ENCODE results near the gene PEX6. TPM values are rescaled to one million over a fixed set of nuclear protein-coding genes. Genes with fewer than 3 reads are reported as not detected.
"Not testable (repeated sequence)": the region's sequence is repeated elsewhere in the genome, so short reads cannot be mapped to it uniquely, and the experiment has no call there.

The PEX6 gene
- total RNA-seq, 1 donor from 2014 or later, result 32.3 TPM

DNA sequence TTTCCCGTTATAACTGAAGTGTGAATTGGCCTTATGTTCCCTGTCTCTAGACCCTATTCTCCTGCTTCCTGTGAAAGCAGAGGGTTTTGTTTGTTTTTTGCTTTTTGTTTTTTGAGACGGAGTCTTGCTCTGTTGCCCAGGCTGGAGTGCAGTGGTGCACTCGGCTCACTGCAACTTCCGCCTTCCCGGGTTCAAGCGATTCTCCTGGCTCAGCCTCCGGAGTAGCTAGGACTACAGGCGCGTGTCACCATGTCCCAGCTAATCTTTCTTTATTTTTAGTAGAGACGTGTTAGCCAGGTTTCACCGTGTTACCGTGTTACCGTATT lies 19.1 kb downstream of the PEX6 start:
- no peak overlapping the region for H3K27ac Mint-ChIP-seq
- H3K27me3 Mint-ChIP-seq (ENCODE audit: low read depth), result peaks cover 35% of the 10 kb centered on the region
- no peaks in the 10 kb centered on the region for H3K9me3 Mint-ChIP-seq
- H3K36me3 Mint-ChIP-seq, result peaks cover 19% of the 10 kb centered on the region
- H3K4me1 Mint-ChIP-seq, result peaks cover 13% of the 10 kb centered on the region
- no peak for DNase-seq (ENCODE audit: low spot score in 2 of 2, unreplicated experiment in 2 of 2)
- peak overlapping the region; percentile 74 for H3K4me3 Mint-ChIP-seq
- TF ChIP-seq, protein P1, sequence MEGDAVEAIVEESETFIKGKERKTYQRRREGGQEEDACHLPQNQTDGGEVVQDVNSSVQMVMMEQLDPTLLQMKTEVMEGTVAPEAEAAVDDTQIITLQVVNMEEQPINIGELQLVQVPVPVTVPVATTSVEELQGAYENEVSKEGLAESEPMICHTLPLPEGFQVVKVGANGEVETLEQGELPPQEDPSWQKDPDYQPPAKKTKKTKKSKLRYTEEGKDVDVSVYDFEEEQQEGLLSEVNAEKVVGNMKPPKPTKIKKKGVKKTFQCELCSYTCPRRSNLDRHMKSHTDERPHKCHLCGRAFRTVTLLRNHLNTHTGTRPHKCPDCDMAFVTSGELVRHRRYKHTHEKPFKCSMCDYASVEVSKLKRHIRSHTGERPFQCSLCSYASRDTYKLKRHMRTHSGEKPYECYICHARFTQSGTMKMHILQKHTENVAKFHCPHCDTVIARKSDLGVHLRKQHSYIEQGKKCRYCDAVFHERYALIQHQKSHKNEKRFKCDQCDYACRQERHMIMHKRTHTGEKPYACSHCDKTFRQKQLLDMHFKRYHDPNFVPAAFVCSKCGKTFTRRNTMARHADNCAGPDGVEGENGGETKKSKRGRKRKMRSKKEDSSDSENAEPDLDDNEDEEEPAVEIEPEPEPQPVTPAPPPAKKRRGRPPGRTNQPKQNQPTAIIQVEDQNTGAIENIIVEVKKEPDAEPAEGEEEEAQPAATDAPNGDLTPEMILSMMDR (IDR thresholded peaks at IDR 0.05; ENCODE audit: unreplicated experiment), result no peak

DNA sequence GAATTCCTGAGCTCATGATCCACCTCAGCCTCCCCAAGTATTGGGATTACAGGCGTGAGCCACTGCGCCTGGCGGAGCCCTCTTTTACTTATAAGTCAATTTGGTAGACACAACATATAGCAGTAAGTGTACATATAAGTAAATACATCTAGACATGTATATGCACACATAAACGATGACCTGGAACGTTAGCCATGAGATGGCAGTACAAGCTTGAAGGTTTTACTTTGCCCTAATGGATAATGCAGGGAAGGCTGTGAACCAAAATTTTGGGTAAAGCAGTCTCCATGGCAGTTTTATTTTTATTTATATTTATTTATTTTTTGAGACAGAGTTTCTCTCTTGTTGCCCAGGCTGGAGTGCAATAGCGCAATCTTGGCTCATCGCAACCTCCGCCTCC lies 20.9 kb downstream of the PEX6 start:
- no peak overlapping the region for H3K4me3 Mint-ChIP-seq
- peaks cover 15% of the 10 kb centered on the region for H3K36me3 Mint-ChIP-seq
- TF ChIP-seq, protein P1 (IDR thresholded peaks at IDR 0.05; ENCODE audit: unreplicated experiment), result no peak
- no peaks in the 10 kb centered on the region for H3K9me3 Mint-ChIP-seq
- no peak overlapping the region for H3K27ac Mint-ChIP-seq
- DNase-seq (ENCODE audit: low spot score in 2 of 2, unreplicated experiment in 2 of 2), result no peak
- H3K27me3 Mint-ChIP-seq (ENCODE audit: low read depth), result peaks cover 35% of the 10 kb centered on the region
- H3K4me1 Mint-ChIP-seq, result peaks cover 13% of the 10 kb centered on the region

DNA sequence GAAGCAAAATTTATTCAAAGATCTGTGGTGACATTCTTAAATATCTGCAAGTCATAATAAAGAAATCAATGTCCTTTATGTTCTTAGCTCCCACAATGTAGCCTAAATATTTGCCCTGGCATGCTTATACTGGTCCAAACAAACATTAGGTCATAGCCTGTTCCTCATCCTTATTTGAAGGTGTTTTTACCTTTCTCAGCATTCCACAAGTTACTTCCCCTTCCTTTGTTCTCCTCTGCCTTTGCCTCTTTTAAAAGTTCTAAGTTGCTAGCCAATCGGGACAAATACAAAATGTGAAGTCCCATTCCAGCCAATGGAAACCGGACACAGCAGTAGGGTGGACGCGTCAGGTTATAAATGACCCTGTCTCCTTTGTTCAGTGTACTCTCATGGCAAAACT lies 24.6 kb downstream of the PEX6 start:
- H3K27ac Mint-ChIP-seq; H3K36me3 Mint-ChIP-seq; H3K27me3 Mint-ChIP-seq (ENCODE audit: low read depth); H3K9me3 Mint-ChIP-seq; H3K4me3 Mint-ChIP-seq; H3K4me1 Mint-ChIP-seq; DNase-seq (ENCODE audit: low spot score in 2 of 2, unreplicated experiment in 2 of 2): not testable (repeated sequence)

DNA sequence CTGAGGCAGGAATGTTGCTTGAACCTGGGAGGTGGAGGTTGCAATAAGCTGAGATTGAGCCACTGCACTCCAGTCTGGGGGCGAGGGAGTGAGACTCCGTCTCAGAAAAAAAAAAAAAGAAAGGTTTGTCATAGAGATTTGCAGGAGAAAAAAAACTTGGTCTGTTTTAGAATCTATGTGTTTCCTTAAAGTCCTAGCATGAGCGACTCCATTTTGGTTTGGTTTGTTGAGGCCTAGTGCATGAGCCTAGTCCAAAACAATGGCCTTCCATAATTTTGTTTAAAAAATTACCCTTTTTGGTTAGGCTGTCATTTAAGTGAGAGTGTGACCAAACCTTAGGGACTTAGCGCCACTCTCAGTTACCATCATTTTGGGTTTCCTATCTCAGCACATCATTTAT lies 26.6 kb downstream of the PEX6 start:
- H3K36me3 Mint-ChIP-seq, result peaks cover 2% of the 10 kb centered on the region
- no peaks in the 10 kb centered on the region for H3K27me3 Mint-ChIP-seq (ENCODE audit: low read depth)
- no peak overlapping the region for H3K27ac Mint-ChIP-seq
- no peaks in the 10 kb centered on the region for H3K9me3 Mint-ChIP-seq
- no peaks in the 10 kb centered on the region for H3K4me1 Mint-ChIP-seq
- no peak for DNase-seq (ENCODE audit: low spot score in 2 of 2, unreplicated experiment in 2 of 2)
- H3K4me3 Mint-ChIP-seq, result no peak overlapping the region
- TF ChIP-seq, protein P1 (IDR thresholded peaks at IDR 0.05; ENCODE audit: unreplicated experiment), result no peak

DNA sequence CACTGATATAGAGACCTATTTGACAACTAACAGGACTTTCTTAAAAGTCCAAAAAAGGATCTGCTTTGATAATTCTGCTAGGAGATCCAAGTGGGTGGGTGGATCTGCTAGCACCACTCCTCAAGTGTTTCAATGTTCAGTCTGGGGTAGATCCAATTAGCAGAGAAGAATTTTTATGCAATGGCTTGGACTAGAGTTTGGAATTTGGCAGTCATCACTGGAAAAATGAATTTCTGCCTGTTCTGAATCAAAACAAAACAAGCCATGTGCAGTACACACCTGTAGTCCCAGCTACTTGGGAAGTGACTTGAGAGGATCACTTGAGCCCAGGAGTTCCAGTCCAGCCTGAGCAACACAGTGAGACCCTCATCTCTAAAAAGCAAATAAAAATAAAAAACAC lies 31.0 kb downstream of the PEX6 start:
- no peaks in the 10 kb centered on the region for H3K27me3 Mint-ChIP-seq (ENCODE audit: low read depth)
- no peak for DNase-seq (ENCODE audit: low spot score in 2 of 2, unreplicated experiment in 2 of 2)
- H3K4me1 Mint-ChIP-seq, result no peaks in the 10 kb centered on the region
- H3K9me3 Mint-ChIP-seq, result no peaks in the 10 kb centered on the region
- H3K27ac Mint-ChIP-seq, result no peak overlapping the region
- TF ChIP-seq, protein P1 (IDR thresholded peaks at IDR 0.05; ENCODE audit: unreplicated experiment), result no peak
- H3K4me3 Mint-ChIP-seq, result no peak overlapping the region
- peaks cover 6% of the 10 kb centered on the region for H3K36me3 Mint-ChIP-seq

DNA sequence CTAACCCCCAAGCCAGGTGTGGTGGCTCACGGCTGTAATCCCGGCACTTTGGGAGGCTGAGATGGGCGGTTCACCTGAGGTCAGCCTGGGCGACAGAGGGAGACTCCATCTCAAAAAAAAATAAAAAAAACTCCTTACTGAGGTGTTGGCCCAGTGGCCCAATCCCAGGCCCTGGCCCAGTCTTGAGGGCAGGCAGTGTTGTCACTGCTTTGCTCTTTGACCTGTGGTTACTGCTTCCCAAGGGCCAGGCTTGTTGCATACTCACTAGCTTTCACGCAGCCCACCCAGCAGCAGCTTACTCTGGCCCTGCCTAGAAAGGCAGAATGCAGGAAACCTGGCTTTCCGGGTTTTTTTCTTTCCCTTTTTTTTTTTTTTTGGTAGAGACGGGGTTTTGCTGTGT lies 36.5 kb downstream of the PEX6 start:
- no peak overlapping the region for H3K4me3 Mint-ChIP-seq
- H3K36me3 Mint-ChIP-seq, result peaks cover 14% of the 10 kb centered on the region
- no peaks in the 10 kb centered on the region for H3K27me3 Mint-ChIP-seq (ENCODE audit: low read depth)
- H3K4me1 Mint-ChIP-seq, result no peaks in the 10 kb centered on the region
- no peak for DNase-seq (ENCODE audit: low spot score in 2 of 2, unreplicated experiment in 2 of 2)
- H3K27ac Mint-ChIP-seq, result no peak overlapping the region
- H3K9me3 Mint-ChIP-seq, result no peaks in the 10 kb centered on the region
- TF ChIP-seq, protein P1 (IDR thresholded peaks at IDR 0.05; ENCODE audit: unreplicated experiment), result no peak

DNA sequence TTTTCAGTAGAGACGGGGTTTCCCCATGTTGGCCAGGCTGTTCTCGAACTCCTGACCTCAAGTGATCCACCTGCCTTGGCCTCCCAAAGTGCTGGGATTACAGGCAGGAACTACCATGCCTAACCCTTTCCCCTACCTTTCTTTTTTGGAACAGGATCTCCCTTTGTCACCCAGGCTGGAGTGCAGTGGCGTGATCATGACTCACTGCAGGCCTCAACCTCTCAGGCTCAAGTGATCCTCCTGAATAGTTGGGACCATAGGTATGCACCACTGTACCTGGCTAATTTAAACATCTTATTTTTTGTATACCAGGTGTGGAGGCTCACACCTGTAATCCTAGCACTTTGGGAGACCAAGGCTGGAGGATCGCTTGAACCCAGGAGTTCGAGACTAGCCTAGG lies 37.6 kb downstream of the PEX6 start:
- not testable (repeated sequence) for H3K27ac Mint-ChIP-seq; H3K4me1 Mint-ChIP-seq; H3K4me3 Mint-ChIP-seq; H3K27me3 Mint-ChIP-seq (ENCODE audit: low read depth); DNase-seq (ENCODE audit: low spot score in 2 of 2, unreplicated experiment in 2 of 2); H3K9me3 Mint-ChIP-seq
- peaks cover 19% of the 10 kb centered on the region for H3K36me3 Mint-ChIP-seq
